ENCODE measurements around the gene PCDHGB5. TPM values are rescaled to one million over a fixed set of nuclear protein-coding genes. Genes with fewer than 3 reads are reported as not detected.

PCDHGB5 gene
- total and polyA plus RNA-seq, 2 experiments from 2014 or later = 0.17 to 0.30 TPM

GRCh38 chr5:141363952-141364660 is 33.6 kb upstream of the PCDHGB5 start, which contains the start of gene PCDHGA5:
Gene PCDHGA5, plus strand, starts transcription at chr5:141364162. Its CDS starts 169 bp downstream, at chr5:141364331.
- Histone ChIP-seq H3K27me3 (no peaks in the 10 kb centered on the region), H3K27ac (no peak within 1 kb of the TSS), H3K4me3 (no peak within 1 kb of the TSS), H3K36me3 (replicated peaks; ENCODE audit: insufficient read depth, low read depth) (no peaks in the 10 kb centered on the region), H3K9me3 (ENCODE audit: low read depth) (peaks cover 5% of the 10 kb centered on the region), H3K79me2 (no peaks in the 10 kb centered on the region), H2AFZ (no peak within 1 kb of the TSS), H3K4me2 (no peak within 1 kb of the TSS), H4K20me1 (ENCODE audit: insufficient read depth, poor library complexity, severe bottlenecking) (no peaks in the 10 kb centered on the region), H3K4me1 (ENCODE audit: insufficient read depth) (no peaks in the 10 kb centered on the region), H3K9me2 (replicated peaks; ENCODE audit: insufficient read depth) (no peaks in the 10 kb centered on the region)
- DNase-seq (ENCODE audit: low spot score) = no peak
- WGBS (ENCODE audit: low lambda C conversion rate, missing lambda C conversion rate) = 96% methylated on average over 32 of the region's 34 CpGs
- TF ChIP-seq CTCF (IDR thresholded peaks at IDR 0.05; ENCODE audit: poor library complexity) (no peak), EZH2 (IDR thresholded peaks at IDR 0.05; ENCODE audit: borderline replicate concordance) (no peak), EZH2phosphoT487 (IDR thresholded peaks at IDR 0.05; ENCODE audit: low read depth, severe bottlenecking, unreplicated experiment) (no peak)

GRCh38 chr5:141366016-141366896 is 31.5 kb upstream of the PCDHGB5 start:
- Histone ChIP-seq H3K9me3 (ENCODE audit: low read depth) (peaks cover 5% of the 10 kb centered on the region), H3K27ac (no peak overlapping the region), H3K4me3 (no peak overlapping the region), H3K9me2 (replicated peaks; ENCODE audit: insufficient read depth) (no peaks in the 10 kb centered on the region), H4K20me1 (ENCODE audit: insufficient read depth, poor library complexity, severe bottlenecking) (no peaks in the 10 kb centered on the region), H3K36me3 (replicated peaks; ENCODE audit: insufficient read depth, low read depth) (no peaks in the 10 kb centered on the region), H3K79me2 (no peaks in the 10 kb centered on the region), H3K4me1 (ENCODE audit: insufficient read depth) (no peaks in the 10 kb centered on the region), H3K27me3 (no peaks in the 10 kb centered on the region), H3K4me2 (no peak overlapping the region), H2AFZ (no peak overlapping the region)
- no peak for DNase-seq (ENCODE audit: low spot score)
- TF ChIP-seq EZH2 (IDR thresholded peaks at IDR 0.05; ENCODE audit: borderline replicate concordance) (no peak), EZH2phosphoT487 (IDR thresholded peaks at IDR 0.05; ENCODE audit: low read depth, severe bottlenecking, unreplicated experiment) (no peak), CTCF (IDR thresholded peaks at IDR 0.05; ENCODE audit: poor library complexity) (no peak)
- WGBS (ENCODE audit: low lambda C conversion rate, missing lambda C conversion rate) = 96% methylated on average over 43 of the region's 46 CpGs

- no peaks in the 10 kb centered on the region for H3K9me2 ChIP-seq (replicated peaks; ENCODE audit: insufficient read depth)
- no peaks in the 10 kb centered on the region for H3K27me3 ChIP-seq
- no peaks in the 10 kb centered on the region for H3K36me3 ChIP-seq (replicated peaks; ENCODE audit: insufficient read depth, low read depth)
- DNase-seq (ENCODE audit: low spot score) = no peak
- no peaks in the 10 kb centered on the region for H3K9me3 ChIP-seq (ENCODE audit: low read depth)
- H3K4me3 ChIP-seq = no peak within 1 kb of the TSS
- H2AFZ ChIP-seq = no peak within 1 kb of the TSS
- TF ChIP-seq EZH2phosphoT487 (IDR thresholded peaks at IDR 0.05; ENCODE audit: low read depth, severe bottlenecking, unreplicated experiment) (no peak), EZH2 (IDR thresholded peaks at IDR 0.05; ENCODE audit: borderline replicate concordance) (no peak), CTCF (IDR thresholded peaks at IDR 0.05; ENCODE audit: poor library complexity) (no peak)
- no peak within 1 kb of the TSS for H3K4me2 ChIP-seq
- 90% methylated on average over 32 of the region's 32 CpGs for WGBS (ENCODE audit: low lambda C conversion rate, missing lambda C conversion rate)
- H3K79me2 ChIP-seq = no peaks in the 10 kb centered on the region
- H4K20me1 ChIP-seq (ENCODE audit: insufficient read depth, poor library complexity, severe bottlenecking) = no peaks in the 10 kb centered on the region
- no peaks in the 10 kb centered on the region for H3K4me1 ChIP-seq (ENCODE audit: insufficient read depth)
- H3K27ac ChIP-seq = no peak within 1 kb of the TSS
Measured at GRCh38 chr5:141369994-141370848, 27.5 kb upstream of the PCDHGB5 start, which contains the start of gene PCDHGB3. Gene PCDHGB3, plus strand, starts transcription at chr5:141370242. Its CDS starts 153 bp downstream, at chr5:141370395.
